B cell (primary cell): ENCODE results near the gene TENM4. TPM values are rescaled to one million over a fixed set of nuclear protein-coding genes. Genes with fewer than 3 reads are reported as not detected.

Experiments used
- ATAC-seq: fragments of 200-7000 bp; cut with Tn5 transposase; one replicate; pipeline ENCODE4 v1.10.0; 2021; ENCODE audit warnings: low read depth, mild to moderate bottlenecking, moderate number of reproducible peaks, moderate library complexity
- CTCF ChIA-PET: fragments of 350-600 bp; sonication (Branson Sonifier 250); formaldehyde crosslinking; loops from one replicate; lab custom pipeline; 2021; ENCODE audit warnings: antibody characterized with exemption, inconsistent platforms; lab: Charles Lee
- POLR2A ChIA-PET: fragments of 350-600 bp; sonication (Branson Sonifier 250); formaldehyde crosslinking; loops from one replicate; lab custom pipeline; 2021; ENCODE audit warnings: antibody characterized with exemption; lab: Charles Lee
- DNase-seq: peaks from one replicate; pipeline ENCODE4 v3.0.0; 2013
- H2AFZ ChIP-seq: 2 replicates; pipeline ENCODE4 v1.6.1; 2012; ENCODE audit warnings: mild to moderate bottlenecking, low read depth, low read length; ENCODE audit not compliant: insufficient read depth, poor library complexity, severe bottlenecking
- H3K27ac ChIP-seq, 2 donors: 1 replicate in 1 of 2; 2 replicates in 1 of 2; pipeline ENCODE4 v1.5.1; 2012 to 2013; ENCODE audit warnings: low read length in 2 of 2, mild to moderate bottlenecking in 2 of 2, moderate library complexity in 1 of 2
- H3K27me3 ChIP-seq, 4 experiments: fragments of 200-600 bp in 1 of 4; sonication (generic) in 1 of 4; replicated peaks in 1 of 4; 1 replicate in 2 of 4; 2 replicates in 2 of 4; pipeline versions ENCODE4 v1.6.1 to v1.7.0; 2013 to 2016; ENCODE audit warnings: low read length in 3 of 4, mild to moderate bottlenecking in 2 of 4, mixed read lengths in 1 of 4, moderate library complexity in 1 of 4; ENCODE audit not compliant: insufficient read depth in 4 of 4, control insufficient read depth in 3 of 4; ENCODE audit errors: control extremely low read depth in 1 of 4
- H3K36me3 ChIP-seq, 2 experiments: replicated peaks in 1 of 2; 1 replicate in 1 of 2; 2 replicates in 1 of 2; pipeline versions ENCODE4 v1.6.1 to v1.7.1; 2013; ENCODE audit warnings: low read length in 1 of 2; ENCODE audit not compliant: insufficient read depth in 2 of 2, control insufficient read depth in 1 of 2; ENCODE audit errors: control extremely low read depth in 1 of 2, extremely low read depth in 1 of 2
- H3K4me1 ChIP-seq, 2 donors: fragments of 200-600 bp in 1 of 2; sonication (generic) in 1 of 2; 1 replicate in 1 of 2; 2 replicates in 1 of 2; pipeline versions ENCODE4 v1.5.1 to v1.6.1; 2013 to 2017; ENCODE audit warnings: low read length in 2 of 2; ENCODE audit not compliant: control insufficient read depth in 2 of 2, insufficient read depth in 2 of 2
- H3K4me2 ChIP-seq: replicated peaks from 2 replicates; pipeline ENCODE3; 2012; ENCODE audit warnings: mild to moderate bottlenecking, low read depth, low read length; ENCODE audit not compliant: poor library complexity, severe bottlenecking
- H3K4me3 ChIP-seq, 5 experiments: fragments of 200-600 bp in 1 of 5; sonication (generic) in 1 of 5; 1 replicate in 3 of 5; 2 replicates in 2 of 5; pipeline versions ENCODE4 v1.5.1 to v1.7.0; 2011 to 2016; ENCODE audit warnings: low read length in 4 of 5, mild to moderate bottlenecking in 4 of 5, low read depth in 2 of 5, control low read depth in 1 of 5, moderate library complexity in 1 of 5; ENCODE audit not compliant: insufficient read depth in 1 of 5; ENCODE audit errors: control extremely low read depth in 1 of 5, extremely low read depth in 1 of 5
- H3K79me2 ChIP-seq: fragments of 200-600 bp; sonication (generic); one replicate; pipeline ENCODE4 v1.6.0; 2016; ENCODE audit warnings: low read length; ENCODE audit not compliant: control insufficient read depth, insufficient read depth
- H3K9ac ChIP-seq: fragments of 200-600 bp; sonication (generic); 2 replicates; pipeline ENCODE4 v1.6.1; 2017; ENCODE audit warnings: mild to moderate bottlenecking, low read length, moderate library complexity
- H3K9me3 ChIP-seq, 3 donors: one replicate each; pipeline versions ENCODE4 v1.6.1 to v1.7.1; 2013; ENCODE audit warnings: low read length in 2 of 3; ENCODE audit not compliant: control insufficient read depth in 2 of 3, insufficient read depth in 1 of 3; ENCODE audit errors: control extremely low read depth in 1 of 3
- H4K20me1 ChIP-seq: 2 replicates; pipeline ENCODE4 v1.6.0; 2012; ENCODE audit warnings: mild to moderate bottlenecking, low read length; ENCODE audit not compliant: insufficient read depth, control insufficient read depth, poor library complexity, severe bottlenecking
- H3K27ac Mint-ChIP-seq: one replicate; pipeline ENCODE4 v1.8.0; 2021; ENCODE audit warnings: mixed read lengths
- H3K27me3 Mint-ChIP-seq: one replicate; pipeline ENCODE4 v1.8.0; 2021; ENCODE audit warnings: mixed read lengths
- H3K4me1 Mint-ChIP-seq: one replicate; pipeline ENCODE4 v1.8.0; 2021; ENCODE audit warnings: mixed read lengths
- H3K4me3 Mint-ChIP-seq: one replicate; pipeline ENCODE4 v1.8.0; 2021; ENCODE audit warnings: mixed read lengths
- H3K9me3 Mint-ChIP-seq: one replicate; pipeline ENCODE4 v1.8.0; 2022; ENCODE audit warnings: mixed read lengths; ENCODE audit not compliant: insufficient read depth
- EZH2 ChIP-seq: IDR thresholded peaks from 2 replicates; pipeline ENCODE4 v1.6.1; 2012; ENCODE audit warnings: borderline replicate concordance, low read depth, mild to moderate bottlenecking, moderate library complexity, low read length; ENCODE audit not compliant: insufficient read depth, poor library complexity, severe bottlenecking
- WGBS: methylation state at CpG from one replicate; pipeline ENCODE4 v1.1.5; 2013; ENCODE audit warnings: missing lambda C conversion rate; ENCODE audit not compliant: insufficient coverage; 5-methylcytosine and 5-hydroxymethylcytosine counted together
- intact Hi-C: fragments of 100-400 bp; cut with micrococcal nuclease; formaldehyde crosslinking; loops from one replicate; pipeline ENCODE4 v1.10.0; 2022
- polyA plus RNA-seq: library from polyadenylated mRNA; depleted of rRNA; stranded (reverse); fragments of >200 nt; gene quantifications from 2 replicates; pipeline ENCODE4 v1.2.3, GENCODE V29; 2012
- total RNA-seq, 2 donors: library from RNA; stranded (reverse); fragments of 120-200 nt in 1 of 2; gene quantifications; 1 replicate in 1 of 2; 2 replicates in 1 of 2; pipeline versions ENCODE4 v1.2.3 to v1.2.4, GENCODE V29; 2013 to 2022
- TF ChIP-seq, protein P1 (sequence below): fragments of 200-600 bp; IDR thresholded peaks from one replicate; pipeline ENCODE4 v1.8.0; 2022; ENCODE audit warnings: antibody characterized with exemption, mild to moderate bottlenecking

TENM4 gene
- total and polyA plus RNA-seq, 2 donors (not counting 1 experiment from before 2014, with no cell fraction given) = 0.09 to 5.7 TPM

DNA sequence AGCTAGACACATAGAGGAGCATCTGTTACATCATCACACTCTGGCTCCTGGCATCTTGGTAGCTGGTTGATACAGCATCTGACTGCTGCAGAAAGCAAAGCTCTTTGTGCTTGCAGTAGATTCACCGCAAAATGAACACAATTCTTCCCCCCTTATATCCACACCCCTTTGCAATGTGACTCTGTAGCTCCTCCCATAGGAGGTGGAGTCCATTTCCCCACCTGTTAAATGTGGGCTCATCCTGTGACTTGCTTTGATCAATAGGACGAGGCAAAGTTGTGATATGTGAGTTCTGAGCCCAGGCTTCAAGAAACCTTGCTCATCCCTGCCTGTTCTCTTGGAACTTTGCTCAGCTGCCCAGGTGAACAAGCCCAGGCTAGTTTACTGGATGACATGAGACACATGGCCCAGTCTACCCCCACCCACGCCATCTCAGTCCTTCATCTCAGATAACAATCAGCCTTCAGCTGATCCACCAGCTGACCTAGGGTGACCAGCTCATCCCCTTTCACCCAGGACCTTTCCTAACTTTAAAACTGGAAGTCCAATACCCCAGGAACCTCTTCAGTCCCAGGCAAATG lies 272.2 kb downstream of the TENM4 start:
- ATAC-seq (no peak), DNase-seq (no peak)
- no peaks in the 10 kb centered on the region for H4K20me1 ChIP-seq
- no peak overlapping the region for H3K4me2 ChIP-seq
- WGBS = 74% methylated on average over 2 of the region's 3 CpGs
- intact Hi-C loops = no loop called here
- no peak overlapping the region for H3K9ac ChIP-seq
- H3K9me3 ChIP-seq = no peaks in the 10 kb centered on the region
- no peaks in the 10 kb centered on the region for H3K9me3 Mint-ChIP-seq
- ChIA-PET POLR2A (no interaction called here), CTCF (no interaction called here)
- no peaks in the 10 kb centered on the region for H3K27me3 Mint-ChIP-seq
- H3K4me3 ChIP-seq = no peak overlapping the region
- H3K4me1 Mint-ChIP-seq = no peaks in the 10 kb centered on the region
- no peak overlapping the region for H2AFZ ChIP-seq
- no peak overlapping the region for H3K27ac ChIP-seq
- no peaks in the 10 kb centered on the region for H3K4me1 ChIP-seq
- no peaks in the 10 kb centered on the region for H3K36me3 ChIP-seq
- H3K79me2 ChIP-seq = no peaks in the 10 kb centered on the region
- peaks cover 0 to 4% (median 0%) of the 10 kb centered on the region in 4 experiments for H3K27me3 ChIP-seq
- TF ChIP-seq EZH2 = no peak
- TF ChIP-seq, protein P1, sequence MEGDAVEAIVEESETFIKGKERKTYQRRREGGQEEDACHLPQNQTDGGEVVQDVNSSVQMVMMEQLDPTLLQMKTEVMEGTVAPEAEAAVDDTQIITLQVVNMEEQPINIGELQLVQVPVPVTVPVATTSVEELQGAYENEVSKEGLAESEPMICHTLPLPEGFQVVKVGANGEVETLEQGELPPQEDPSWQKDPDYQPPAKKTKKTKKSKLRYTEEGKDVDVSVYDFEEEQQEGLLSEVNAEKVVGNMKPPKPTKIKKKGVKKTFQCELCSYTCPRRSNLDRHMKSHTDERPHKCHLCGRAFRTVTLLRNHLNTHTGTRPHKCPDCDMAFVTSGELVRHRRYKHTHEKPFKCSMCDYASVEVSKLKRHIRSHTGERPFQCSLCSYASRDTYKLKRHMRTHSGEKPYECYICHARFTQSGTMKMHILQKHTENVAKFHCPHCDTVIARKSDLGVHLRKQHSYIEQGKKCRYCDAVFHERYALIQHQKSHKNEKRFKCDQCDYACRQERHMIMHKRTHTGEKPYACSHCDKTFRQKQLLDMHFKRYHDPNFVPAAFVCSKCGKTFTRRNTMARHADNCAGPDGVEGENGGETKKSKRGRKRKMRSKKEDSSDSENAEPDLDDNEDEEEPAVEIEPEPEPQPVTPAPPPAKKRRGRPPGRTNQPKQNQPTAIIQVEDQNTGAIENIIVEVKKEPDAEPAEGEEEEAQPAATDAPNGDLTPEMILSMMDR = no peak
- H3K4me3 Mint-ChIP-seq = no peak overlapping the region
- no peak overlapping the region for H3K27ac Mint-ChIP-seq

DNA sequence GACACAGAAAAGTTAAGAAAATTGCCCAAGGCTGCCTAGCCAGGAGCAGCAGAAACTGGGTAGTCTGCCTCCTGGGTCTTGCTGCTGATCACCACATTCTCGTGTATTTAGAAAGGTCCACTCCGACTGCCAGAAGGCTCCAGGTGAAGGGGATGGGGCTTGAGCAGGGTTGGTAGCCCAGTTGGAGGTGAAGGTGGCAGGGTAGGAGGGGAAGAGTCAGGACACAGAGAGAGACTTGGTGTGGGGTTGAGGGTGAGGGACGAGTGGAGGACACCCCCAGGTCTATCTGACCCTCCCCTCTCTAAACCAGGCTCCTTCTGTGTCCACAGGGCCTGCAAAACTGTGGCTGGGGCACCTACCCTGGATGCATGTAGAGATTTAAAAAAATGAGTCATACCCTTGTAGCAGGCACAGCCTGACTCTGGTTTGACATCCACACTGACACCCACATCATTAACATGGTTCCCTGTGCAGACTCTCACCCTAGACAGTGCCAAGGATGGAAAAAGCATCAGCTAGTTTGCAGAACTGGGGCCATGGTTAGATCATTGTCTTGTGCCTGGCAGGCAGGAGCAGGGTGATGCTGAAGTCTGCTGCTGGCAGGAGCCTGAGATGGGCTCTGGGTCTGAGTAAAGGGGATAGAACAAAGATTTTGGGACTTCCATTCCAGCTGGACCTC lies 273.2 kb downstream of the TENM4 start:
- H3K27ac Mint-ChIP-seq = no peak overlapping the region

More for the DNA sequence above, 273.2 kb downstream of the TENM4 start:
- Histone ChIP-seq H3K27me3 (peaks cover 0 to 4% (median 0%) of the 10 kb centered on the region in 4 experiments), H3K9ac (no peak overlapping the region), H3K27ac (no peak overlapping the region), H3K4me1 (no peaks in the 10 kb centered on the region), H3K4me3 (no peak overlapping the region), H3K4me2 (no peak overlapping the region), H3K79me2 (no peaks in the 10 kb centered on the region), H4K20me1 (no peaks in the 10 kb centered on the region), H2AFZ (no peak overlapping the region), H3K36me3 (no peaks in the 10 kb centered on the region), H3K9me3 (no peaks in the 10 kb centered on the region)
- Mint-ChIP-seq H3K4me3 (no peak overlapping the region), H3K4me1 (no peaks in the 10 kb centered on the region), H3K9me3 (no peaks in the 10 kb centered on the region), H3K27me3 (no peaks in the 10 kb centered on the region)
- POLR2A ChIA-PET = no interaction called here
- ATAC-seq (no peak), DNase-seq (no peak)
- CTCF ChIA-PET = no interaction called here
- TF ChIP-seq, protein P1 = no peak
- 84% methylated on average over 2 of the region's 3 CpGs for WGBS
- intact Hi-C loops = no loop called here
